T-helper 1 cell (primary cell): ENCODE results near the gene BSX.
A peak's percentile ranks its signal among the peaks of the same experiment; 100 is the strongest.

Experiments used
- DNase-seq, 5 donors: peaks; one replicate each; pipeline ENCODE4 v3.0.0-alpha.2; 2012 to 2020
- total RNA-seq, 4 donors: gene quantifications; one replicate each; lab custom pipeline; 2026; lab: John Stamatoyannopoulos, UW

Gene BSX
- total RNA-seq, result 0 reads per million in 4 donors

GRCh38 chr11:122981388-122982264 lies at the start of gene BSX:
Gene BSX, minus strand, starts transcription at chr11:122981834. Its CDS starts 163 bp downstream, at chr11:122981671.
- peak in 4 of 5 donors; percentile 23 to 32 (median 27) for DNase-seq

- DNase-seq, result no peak
Measured at GRCh38 chr11:123030517-123030916, 48.9 kb upstream of the BSX start.

GRCh38 chr11:123020968-123021367 lies 39.3 kb upstream of the BSX start:
- peak in 2 of 5 donors; percentile 11 to 41 for DNase-seq

GRCh38 chr11:123018702-123019101 lies 37.1 kb upstream of the BSX start:
- DNase-seq, result no peak

- no peak for DNase-seq
Measured at GRCh38 chr11:123011510-123011909, 29.9 kb upstream of the BSX start.

GRCh38 chr11:123006860-123007542 lies 25.4 kb upstream of the BSX start:
- no peak for DNase-seq

GRCh38 chr11:123000721-123001120 lies 19.1 kb upstream of the BSX start:
- DNase-seq, result no peak

GRCh38 chr11:122998727-122999366 lies 17.2 kb upstream of the BSX start:
- DNase-seq, result no peak

GRCh38 chr11:122995526-122995925 lies 13.9 kb upstream of the BSX start:
- DNase-seq, result no peak

- DNase-seq, result no peak
Measured at GRCh38 chr11:122984186-122985011, 2.8 kb upstream of the BSX start.

GRCh38 chr11:122983438-122984185 lies 2.0 kb upstream of the BSX start:
- no peak for DNase-seq

- DNase-seq, result no peak
Measured at GRCh38 chr11:122979815-122980595, 1.6 kb downstream of the BSX start.

GRCh38 chr11:122979103-122979814 lies 2.4 kb downstream of the BSX start:
- no peak for DNase-seq

GRCh38 chr11:122978299-122978620 lies 3.4 kb downstream of the BSX start:
- DNase-seq, result no peak

- DNase-seq, result no peak
Measured at GRCh38 chr11:122977470-122978298, 4.0 kb downstream of the BSX start.

- no peak for DNase-seq
Measured at GRCh38 chr11:122976734-122977469, 4.7 kb downstream of the BSX start.

GRCh38 chr11:122976061-122976733 lies 5.4 kb downstream of the BSX start:
- DNase-seq, result no peak

- DNase-seq, result no peak
Measured at GRCh38 chr11:122963961-122964360, 17.7 kb downstream of the BSX start.
